H1 (cell line): ENCODE results near the gene SIM2. TPM values are rescaled to one million over a fixed set of nuclear protein-coding genes. Genes with fewer than 3 reads are reported as not detected.

Experiments
- CTCF ChIA-PET: fragments of 300-600 bp; sonication (Branson Sonifier 250); formaldehyde crosslinking; loops from one replicate; lab custom pipeline; 2021; ENCODE audit not compliant: partially characterized antibody; lab: Charles Lee
- POLR2A ChIA-PET: fragments of 300-600 bp; sonication (Branson Sonifier 250); formaldehyde crosslinking; loops from one replicate; lab custom pipeline; 2021; ENCODE audit warnings: inconsistent platforms; ENCODE audit not compliant: partially characterized antibody; lab: Charles Lee
- DNase-seq, 2 experiments: peaks; one replicate each; pipeline versions ENCODE4 v3.0.0 to v3.0.0-alpha.2; 2010 to 2022; ENCODE audit warnings: low spot score in 2 of 2, low read depth in 1 of 2, mixed read lengths in 1 of 2
- FAIRE-seq: peaks from 2 replicates; lab custom pipeline; 2011; peaks lifted over from hg19 to GRCh38; lab: Jason Lieb, UNC
- H2AFZ ChIP-seq: 2 replicates; pipeline ENCODE4 v1.8.1; 2012; ENCODE audit warnings: low read length, inconsistent platforms
- H2AK5ac ChIP-seq: 2 replicates; pipeline ENCODE4 v1.6.1; 2013; ENCODE audit warnings: low read depth, low read length
- H2BK120ac ChIP-seq: replicated peaks from 2 replicates; pipeline ENCODE3; 2013; ENCODE audit warnings: low read depth, low read length, inconsistent platforms
- H2BK12ac ChIP-seq: 2 replicates; pipeline ENCODE4 v1.6.1; 2013; ENCODE audit warnings: low read depth, low read length
- H2BK15ac ChIP-seq: 2 replicates; pipeline ENCODE4 v1.6.1; 2013; ENCODE audit warnings: low read length
- H2BK20ac ChIP-seq: 2 replicates; pipeline ENCODE4 v1.6.1; 2013; ENCODE audit warnings: low read length
- H2BK5ac ChIP-seq: 2 replicates; pipeline ENCODE4 v1.6.1; 2013; ENCODE audit warnings: low read depth, low read length
- H3K14ac ChIP-seq: 2 replicates; pipeline ENCODE4 v1.6.1; 2013; ENCODE audit warnings: inconsistent platforms; ENCODE audit not compliant: insufficient read length
- H3K18ac ChIP-seq: 2 replicates; pipeline ENCODE4 v1.6.1; 2013; ENCODE audit warnings: low read length; ENCODE audit errors: extremely low read depth
- H3K23ac ChIP-seq: 2 replicates; pipeline ENCODE4 v1.6.1; 2013; ENCODE audit warnings: inconsistent platforms; ENCODE audit not compliant: insufficient read length
- H3K23me2 ChIP-seq: 2 replicates; pipeline ENCODE4 v1.6.1; 2013; ENCODE audit warnings: low read depth, low read length
- H3K27ac ChIP-seq: 2 replicates; pipeline ENCODE4 v1.6.1; 2011; ENCODE audit warnings: low read depth, low read length, inconsistent platforms
- H3K27me3 ChIP-seq, 4 experiments: replicated peaks in 1 of 4; 1 replicate in 1 of 4; 2 replicates in 3 of 4; pipeline versions ENCODE4 v1.6.1 to v1.8.1; 2011 to 2013; ENCODE audit warnings: low read length in 3 of 4, mild to moderate bottlenecking in 3 of 4, inconsistent platforms in 2 of 4, mixed read lengths in 2 of 4, moderate library complexity in 1 of 4; ENCODE audit not compliant: control insufficient read depth in 3 of 4, insufficient read depth in 3 of 4; ENCODE audit errors: extremely low read depth in 1 of 4
- H3K36me3 ChIP-seq, 4 experiments: 2 replicates each; pipeline versions ENCODE4 v1.6.1 to v1.8.1; 2011 to 2013; ENCODE audit warnings: mild to moderate bottlenecking in 4 of 4, low read length in 3 of 4, moderate library complexity in 2 of 4, control low read depth in 1 of 4, inconsistent platforms in 1 of 4; ENCODE audit not compliant: insufficient read depth in 4 of 4, control insufficient read depth in 2 of 4
- H3K4ac ChIP-seq: replicated peaks from 2 replicates; pipeline ENCODE3; 2013; ENCODE audit warnings: low read length, low read depth, mixed read lengths, inconsistent platforms; ENCODE audit not compliant: insufficient read length
- H3K4me1 ChIP-seq, 4 experiments: replicated peaks in 1 of 4; 1 replicate in 1 of 4; 2 replicates in 3 of 4; pipeline versions ENCODE4 v1.6.1 to v1.8.1; 2011 to 2013; ENCODE audit warnings: low read length in 3 of 4, inconsistent platforms in 2 of 4, mixed read lengths in 1 of 4; ENCODE audit not compliant: insufficient read depth in 4 of 4, control insufficient read depth in 3 of 4
- H3K4me2 ChIP-seq, 2 experiments: 2 replicates each; pipeline versions ENCODE4 v1.6.1 to v1.8.1; 2011 to 2013; ENCODE audit warnings: low read depth in 2 of 2, low read length in 2 of 2, control low read depth in 1 of 2, inconsistent platforms in 1 of 2, mild to moderate bottlenecking in 1 of 2; ENCODE audit not compliant: insufficient read depth in 1 of 2
- H3K4me3 ChIP-seq, 4 experiments: fragments of 200-600, 300-600 bp in 1 of 4; sonication (generic), shearing (Covaris generic), sonication (Bioruptor Twin) in 1 of 4; 2 replicates each; pipeline versions ENCODE4 v1.5.1 to v1.8.1; 2011 to 2016; ENCODE audit warnings: low read length in 4 of 4, low read depth in 3 of 4, control low read depth in 2 of 4, inconsistent platforms in 2 of 4, mild to moderate bottlenecking in 2 of 4, mixed read lengths in 1 of 4, moderate library complexity in 1 of 4; ENCODE audit not compliant: insufficient read depth in 2 of 4; ENCODE audit errors: extremely low read depth in 1 of 4
- H3K56ac ChIP-seq: replicated peaks from 2 replicates; pipeline ENCODE3; 2013; ENCODE audit warnings: low read depth, mild to moderate bottlenecking, mixed read lengths, low read length, inconsistent platforms; ENCODE audit not compliant: insufficient read length
- H3K79me1 ChIP-seq: 2 replicates; pipeline ENCODE4 v1.6.1; 2013; ENCODE audit warnings: low read depth, low read length, control low read depth
- H3K79me2 ChIP-seq, 2 experiments: 2 replicates each; pipeline versions ENCODE4 v1.6.1 to v1.8.1; 2012 to 2013; ENCODE audit warnings: low read length in 2 of 2, mild to moderate bottlenecking in 2 of 2, inconsistent platforms in 1 of 2; ENCODE audit not compliant: insufficient read depth in 2 of 2, control insufficient read depth in 1 of 2
- H3K9ac ChIP-seq, 4 experiments: replicated peaks in 1 of 4; 1 replicate in 1 of 4; 2 replicates in 3 of 4; pipeline versions ENCODE4 v1.6.1 to v1.8.1; 2011 to 2013; ENCODE audit warnings: low read depth in 3 of 4, low read length in 3 of 4, control low read depth in 2 of 4, mild to moderate bottlenecking in 2 of 4, moderate library complexity in 2 of 4, inconsistent platforms in 1 of 4; ENCODE audit errors: extremely low read depth in 1 of 4
- H3K9me3 ChIP-seq, 2 experiments: 2 replicates each; pipeline versions ENCODE4 v1.6.1 to v1.8.1; 2012 to 2013; ENCODE audit warnings: mild to moderate bottlenecking in 2 of 2, moderate library complexity in 2 of 2, control low read depth in 1 of 2, inconsistent platforms in 1 of 2, low read depth in 1 of 2, low read length in 1 of 2, mixed read lengths in 1 of 2; ENCODE audit not compliant: insufficient read depth in 2 of 2
- H4K20me1 ChIP-seq, 2 experiments: replicated peaks in 1 of 2; 2 replicates each; pipeline versions ENCODE3 to v1.8.1; 2011 to 2013; ENCODE audit warnings: inconsistent platforms in 2 of 2, low read length in 2 of 2, mild to moderate bottlenecking in 1 of 2; ENCODE audit not compliant: insufficient read depth in 2 of 2, control insufficient read depth in 1 of 2
- H4K5ac ChIP-seq: 2 replicates; pipeline ENCODE4 v1.6.1; 2013; ENCODE audit warnings: low read length, low read depth, mixed read lengths, inconsistent platforms; ENCODE audit not compliant: insufficient read length
- H4K8ac ChIP-seq: 2 replicates; pipeline ENCODE4 v1.8.0; 2013; ENCODE audit warnings: mild to moderate bottlenecking, moderate library complexity, low read length, inconsistent platforms; ENCODE audit not compliant: insufficient read depth; ENCODE audit errors: extremely low read depth
- H4K91ac ChIP-seq: replicated peaks from 2 replicates; pipeline ENCODE3; 2013; ENCODE audit warnings: low read length, mixed read lengths, inconsistent platforms; ENCODE audit not compliant: insufficient read length
- CREB1 ChIP-seq: IDR thresholded peaks from 2 replicates; pipeline ENCODE4 v1.6.1; 2012; ENCODE audit warnings: inconsistent platforms
- KDM1A ChIP-seq: fragments of 200-600, 300-600 bp; sonication (generic); IDR thresholded peaks from 2 replicates; pipeline ENCODE4 v1.7.1; 2016; ENCODE audit warnings: mild to moderate bottlenecking, low read length, borderline replicate concordance
- RNF2 ChIP-seq: fragments of 200-900, 300-1000 bp; sonication (generic); IDR thresholded peaks from 2 replicates; pipeline ENCODE4 v1.7.1; 2016; ENCODE audit warnings: borderline replicate concordance, low read depth, mild to moderate bottlenecking, antibody characterized with exemption, low read length; ENCODE audit not compliant: poor library complexity, severe bottlenecking; ENCODE audit errors: missing control alignments
- WGBS, 2 experiments: shearing (Covaris generic) in 1 of 2; methylation state at CpG; one replicate each; pipeline versions ENCODE4 v1.1.6 to v1.1.7; 2013 to 2015; ENCODE audit warnings: low lambda C conversion rate in 2 of 2, mixed read lengths in 2 of 2, inconsistent platforms in 1 of 2, low coverage in 1 of 2, missing lambda C conversion rate in 1 of 2; ENCODE audit not compliant: insufficient replicate concordance in 2 of 2, insufficient coverage in 1 of 2, insufficient read length in 1 of 2; ENCODE audit errors: extremely low coverage in 1 of 2, missing lambda C conversion rate in 1 of 2; 5-methylcytosine and 5-hydroxymethylcytosine counted together
- polyA plus RNA-seq, 7 experiments: library from polyadenylated mRNA; depleted of rRNA in 3 of 7; stranded (reverse) in 5 of 7; unstranded in 2 of 7; fragments of >200 nt in 5 of 7; fragments of 200-250 nt in 2 of 7; gene quantifications; 1 replicate in 5 of 7; 2 replicates in 1 of 7; 4 replicates in 1 of 7; pipeline versions ENCODE4 v1.2.1 to v1.2.3, GENCODE V29; 2011 to 2013; ENCODE audit warnings: missing spikeins in 2 of 7, mixed read lengths in 2 of 7
- total RNA-seq: library from RNA; stranded (reverse); fragmentation: NEBNext Ultra II Directional; extraction: Animal tissue kit (Norgen Biotek cat#: 25700); gene quantifications from 2 replicates; pipeline ENCODE4 v1.2.1, GENCODE V29; 2021

The SIM2 gene
- total and polyA plus RNA-seq, 2 of the 8 experiments (the other 6 are each of a cell fraction or from before 2014, with no cell fraction given) = 0.05 to 0.26 TPM

DNA sequence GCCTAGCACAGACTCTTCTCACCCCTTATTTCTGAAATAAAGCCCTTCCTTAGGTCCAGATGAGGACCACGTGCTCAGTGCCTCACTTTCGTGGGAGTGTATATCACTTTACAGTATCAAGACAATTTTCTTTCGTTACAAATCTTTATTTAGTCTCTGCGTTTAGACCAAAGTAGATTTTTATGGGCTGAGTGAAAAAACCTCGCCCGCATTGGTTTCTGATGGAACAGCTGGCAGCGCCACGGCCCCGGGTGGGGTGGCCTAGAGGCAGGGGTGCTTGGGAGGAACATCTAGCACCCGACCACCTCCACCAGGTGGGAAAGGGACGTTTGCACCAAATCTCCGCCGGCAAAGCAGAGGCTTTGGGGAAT lies 7.6 kb downstream of the SIM2 start:
- Histone ChIP-seq H3K23ac (no peak overlapping the region), H3K9me3 (no peaks in the 10 kb centered on the region), H3K79me1 (no peaks in the 10 kb centered on the region; the same call in 1 of the 2 replicates), H4K91ac (no peak overlapping the region), H3K9ac (no peak overlapping the region), H4K8ac (no peak overlapping the region), H2BK20ac (no peak overlapping the region), H3K56ac (no peak overlapping the region), H3K14ac (no peak overlapping the region), H3K4me2 (peak overlapping the region; percentile 52 to 90; a peak in 3 of 4 replicates), H3K36me3 (peaks cover 0 to 12% (median 0%) of the 10 kb centered on the region in 4 experiments; a peak in 1 of 8 replicates), H3K4ac (no peak overlapping the region), H3K18ac (peak overlapping the region; percentile 87; the same call in 1 of the 2 replicates), H3K4me3 (peak overlapping the region in 1 of 4 experiments; percentile 57; a peak in 1 of 8 replicates), H3K79me2 (no peaks in the 10 kb centered on the region), H2AK5ac (no peak overlapping the region), H2BK12ac (no peak overlapping the region), H2BK120ac (no peak overlapping the region), H2BK15ac (no peak overlapping the region), H3K27ac (no peak overlapping the region), H3K23me2 (peaks cover 3% of the 10 kb centered on the region; the same call in 1 of the 2 replicates), H4K5ac (no peak overlapping the region), H3K27me3 (peaks cover 83 to 100% (median 91%) of the 10 kb centered on the region in 4 experiments), H2BK5ac (no peak overlapping the region), H2AFZ (no peak overlapping the region), H4K20me1 (peaks cover 10 to 18% of the 10 kb centered on the region in 2 experiments), H3K4me1 (peaks cover 0 to 47% (median 33%) of the 10 kb centered on the region in 4 experiments; a peak in 6 of 7 replicates)
- ChIA-PET CTCF (interaction anchor here (0.6 to 2.8 kb wide), 12 partner anchors 10 to 211 kb away, joined by 3 to 14 read pairs (median 4); no protein-coding TSS in a partner anchor), POLR2A (interaction anchor here (2.5 kb wide), 1 partner anchor 14 kb away, joined by 11 read pairs; no protein-coding TSS in a partner anchor)
- TF ChIP-seq RNF2 = peak; percentile 66
- no peak for TF ChIP-seq CREB1
- no peak for TF ChIP-seq KDM1A
- FAIRE-seq (no peak), DNase-seq (no peak)
- 8% methylated on average over 13 of the region's 13 CpGs; no CpG with 5 or more reads in 1 of the 2 experiments for WGBS, 2 experiments
